GM18858 (cell line): ENCODE measurements around the gene LRRC18.

ENCODE experiments used
- ATAC-seq: cut with Tn5 transposase; IDR thresholded peaks from one replicate; pipeline ENCODE4 v1.9.1; 2021; ENCODE audit not compliant: unreplicated experiment

The LRRC18 gene

GRCh38 chr10:48923748-48924147 lies 15.9 kb downstream of the LRRC18 start:
- no peak for ATAC-seq

GRCh38 chr10:48913674-48914073 lies 26.0 kb downstream of the LRRC18 start:
- no peak for ATAC-seq

GRCh38 chr10:48910548-48910947 lies 29.1 kb downstream of the LRRC18 start:
- ATAC-seq: no peak

GRCh38 chr10:48907730-48908129 lies 31.9 kb downstream of the LRRC18 start:
- no peak for ATAC-seq

GRCh38 chr10:48906841-48907240 lies 32.8 kb downstream of the LRRC18 start:
- ATAC-seq: no peak

GRCh38 chr10:48905311-48905710 lies 34.3 kb downstream of the LRRC18 start:
- no peak for ATAC-seq

- no peak for ATAC-seq
Observed at GRCh38 chr10:48904861-48905260, 34.8 kb downstream of the LRRC18 start.

GRCh38 chr10:48903151-48903550 lies 36.5 kb downstream of the LRRC18 start:
- no peak for ATAC-seq

GRCh38 chr10:48902096-48902495 lies 37.5 kb downstream of the LRRC18 start:
- no peak for ATAC-seq

GRCh38 chr10:48901319-48901718 lies 38.3 kb downstream of the LRRC18 start:
- no peak for ATAC-seq

GRCh38 chr10:48900371-48900801 lies 39.3 kb downstream of the LRRC18 start:
- no peak for ATAC-seq

GRCh38 chr10:48899781-48900180 lies 39.9 kb downstream of the LRRC18 start:
- ATAC-seq: no peak

- ATAC-seq: no peak
Observed at GRCh38 chr10:48898426-48898825, 41.2 kb downstream of the LRRC18 start.

GRCh38 chr10:48897441-48897790 lies 42.2 kb downstream of the LRRC18 start:
- ATAC-seq: no peak

- ATAC-seq: no peak
Observed at GRCh38 chr10:48896756-48897440, 42.7 kb downstream of the LRRC18 start.

- no peak for ATAC-seq
Observed at GRCh38 chr10:48895803-48896195, 43.8 kb downstream of the LRRC18 start.

GRCh38 chr10:48894911-48895802 lies 44.5 kb downstream of the LRRC18 start:
- ATAC-seq: no peak

- ATAC-seq: no peak
Observed at GRCh38 chr10:48890888-48891850, 48.5 kb downstream of the LRRC18 start.

GRCh38 chr10:48887982-48888381 lies 51.7 kb downstream of the LRRC18 start:
- ATAC-seq: no peak

- no peak for ATAC-seq
Observed at GRCh38 chr10:48885376-48885775, 54.3 kb downstream of the LRRC18 start.
